ENCODE results near the gene DMWD. TPM values are rescaled to one million over a fixed set of nuclear protein-coding genes. Genes with fewer than 3 reads are reported as not detected.

Gene DMWD
- total RNA-seq, 1 experiment from 2014 or later: 35.9 TPM

- Histone ChIP-seq H3K27me3 (ENCODE audit: control insufficient read depth, insufficient read depth, low read length) (no peaks in the 10 kb centered on the region), H3K4me3 (ENCODE audit: insufficient read depth, low read depth, low read length) (no peak overlapping the region), H3K36me3 (replicated peaks; ENCODE audit: control insufficient read depth, insufficient read depth, low read length) (peaks cover 30% of the 10 kb centered on the region)
- DNase-seq: peak; percentile 50
Observed at GRCh38 chr19:45821103-45821521, 28.5 kb upstream of the DMWD start.

- Histone ChIP-seq H3K4me3 (ENCODE audit: insufficient read depth, low read depth, low read length) (no peak overlapping the region), H3K27me3 (ENCODE audit: control insufficient read depth, insufficient read depth, low read length) (no peaks in the 10 kb centered on the region), H3K36me3 (replicated peaks; ENCODE audit: control insufficient read depth, insufficient read depth, low read length) (peaks cover 26% of the 10 kb centered on the region)
- peak; percentile 63 for DNase-seq
Observed at GRCh38 chr19:45820413-45821102, 27.9 kb upstream of the DMWD start.

- H3K27me3 ChIP-seq (ENCODE audit: control insufficient read depth, insufficient read depth, low read length): no peaks in the 10 kb centered on the region; the same call in 1 of the 2 replicates
- DNase-seq: peak; percentile 30
- H3K4me3 ChIP-seq (ENCODE audit: insufficient read depth, low read depth, low read length): no peak overlapping the region
- H3K36me3 ChIP-seq (replicated peaks; ENCODE audit: control insufficient read depth, insufficient read depth, low read length): peaks cover 20% of the 10 kb centered on the region
Observed at GRCh38 chr19:45819769-45820168, 27.1 kb upstream of the DMWD start.

DNA sequence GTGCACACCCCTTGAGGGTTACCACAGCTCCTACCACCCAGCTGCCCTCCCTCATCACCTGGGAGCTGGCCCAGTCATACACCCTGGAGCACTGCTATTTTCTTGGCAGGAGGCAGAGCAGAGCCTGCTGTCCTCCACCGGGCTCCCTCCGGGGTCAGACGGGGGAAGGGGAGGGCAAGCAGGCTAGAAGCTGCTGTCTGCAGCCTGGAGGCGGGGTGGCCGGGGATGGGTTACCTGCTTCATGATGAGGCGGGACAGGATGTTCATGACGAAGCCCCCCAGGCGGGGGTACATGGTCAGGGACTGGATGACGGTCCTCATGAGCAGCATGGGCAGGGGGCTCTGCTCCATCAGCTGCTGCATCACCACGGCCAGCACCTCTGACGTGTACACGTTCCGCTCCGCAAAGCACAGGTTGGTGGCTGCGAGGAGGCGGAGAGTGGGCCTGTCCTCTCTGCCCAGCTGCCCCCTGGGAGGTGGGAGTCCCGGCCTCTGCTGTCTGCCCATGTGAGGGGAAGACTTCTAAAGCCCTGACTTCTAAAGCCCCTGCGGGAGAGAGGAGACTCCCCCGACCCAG, 25.2 kb upstream of the DMWD start:
- peak; percentile 87 for DNase-seq
- peaks cover 7% of the 10 kb centered on the region for H3K36me3 ChIP-seq (replicated peaks; ENCODE audit: control insufficient read depth, insufficient read depth, low read length)
- H3K4me3 ChIP-seq (ENCODE audit: insufficient read depth, low read depth, low read length): peak overlapping the region; percentile 8; the same call in 1 of the 2 replicates

DNA sequence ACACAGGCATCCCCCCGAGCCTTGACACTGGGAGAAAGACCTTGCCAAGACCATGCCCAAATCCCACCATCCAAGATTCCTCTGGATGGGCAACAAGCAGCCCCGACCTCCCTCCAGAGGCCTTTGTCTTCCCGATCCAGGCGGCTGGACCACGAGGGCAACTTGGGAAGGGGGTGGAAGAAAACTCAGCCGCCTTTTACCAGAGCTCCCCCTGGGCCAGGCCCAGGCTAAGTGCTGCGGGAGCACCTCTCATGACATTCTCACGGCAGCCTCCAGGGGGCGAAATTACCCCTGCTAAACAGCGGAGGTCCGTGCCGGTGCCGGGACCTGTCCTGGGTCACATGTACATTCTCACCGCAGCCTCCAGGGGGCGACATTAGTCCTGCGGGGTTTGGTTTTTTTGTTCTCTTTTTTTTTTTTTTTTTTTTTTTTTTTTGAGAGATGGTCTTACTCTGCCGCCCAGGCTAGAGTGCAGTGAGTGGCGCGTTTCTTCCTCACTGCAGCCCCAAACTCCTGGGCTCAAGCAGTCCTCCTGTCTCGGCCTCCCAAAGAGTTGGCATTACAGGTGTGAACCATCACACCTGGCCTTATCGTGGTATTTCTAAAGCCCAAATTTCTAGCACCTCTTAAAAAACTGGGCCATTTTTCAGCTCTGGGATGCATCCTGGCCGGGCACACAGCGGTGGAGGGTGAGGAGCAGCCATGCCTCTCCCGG, 24.5 kb upstream of the DMWD start:
- DNase-seq: peak; percentile 98
- peaks cover 6% of the 10 kb centered on the region for H3K36me3 ChIP-seq (replicated peaks; ENCODE audit: control insufficient read depth, insufficient read depth, low read length)
- H3K27me3 ChIP-seq (ENCODE audit: control insufficient read depth, insufficient read depth, low read length): no peaks in the 10 kb centered on the region; the same call in 1 of the 2 replicates
- H3K4me3 ChIP-seq (ENCODE audit: insufficient read depth, low read depth, low read length): peak overlapping the region; percentile 78

More for the DNA sequence above, 25.2 kb upstream of the DMWD start:
- H3K27me3 ChIP-seq (ENCODE audit: control insufficient read depth, insufficient read depth, low read length): no peaks in the 10 kb centered on the region; the same call in 1 of the 2 replicates

DNA sequence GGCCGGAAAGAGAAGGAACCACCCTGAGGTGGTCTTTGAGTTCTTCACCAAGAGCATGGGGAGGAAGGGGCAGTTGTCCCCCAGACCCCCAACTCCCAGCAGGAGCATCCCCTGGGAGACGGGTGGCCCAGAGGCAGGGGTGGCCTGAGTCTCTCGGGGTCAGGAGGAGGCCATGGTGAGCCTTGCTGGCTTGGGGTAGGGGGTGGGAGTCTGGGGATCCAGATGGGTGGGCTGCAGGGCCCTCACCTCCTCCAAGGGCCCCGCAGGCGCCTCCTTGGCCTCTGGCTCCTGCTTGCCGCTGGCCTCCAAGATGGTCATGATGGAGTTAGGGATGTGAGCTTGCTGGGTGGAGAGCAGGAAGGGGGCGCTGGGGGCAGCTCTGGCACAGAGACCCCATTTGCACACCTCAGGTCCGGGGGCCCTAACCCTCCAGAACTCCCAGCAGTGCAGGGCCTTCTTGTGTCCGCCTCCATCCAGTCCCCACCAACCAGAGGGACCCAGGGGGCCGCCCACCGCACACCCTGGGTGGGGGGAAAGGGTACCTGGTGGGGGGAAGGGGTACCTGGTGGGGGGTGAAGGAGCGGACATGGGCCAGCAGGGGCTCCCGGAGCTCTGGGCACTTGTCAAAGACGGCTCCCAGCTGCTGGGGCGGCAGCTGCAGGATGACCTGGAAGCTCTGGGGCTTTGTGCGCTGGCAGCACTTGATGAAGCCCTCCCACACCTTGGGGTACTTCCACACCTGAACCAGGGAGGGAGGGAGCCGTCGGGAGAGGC, 23.8 kb upstream of the DMWD start:
- Histone ChIP-seq H3K36me3 (replicated peaks; ENCODE audit: control insufficient read depth, insufficient read depth, low read length) (peaks cover 6% of the 10 kb centered on the region), H3K4me3 (ENCODE audit: insufficient read depth, low read depth, low read length) (peak overlapping the region; percentile 78), H3K27me3 (ENCODE audit: control insufficient read depth, insufficient read depth, low read length) (no peaks in the 10 kb centered on the region; the same call in 1 of the 2 replicates)
- peak; percentile 80 for DNase-seq

DNA sequence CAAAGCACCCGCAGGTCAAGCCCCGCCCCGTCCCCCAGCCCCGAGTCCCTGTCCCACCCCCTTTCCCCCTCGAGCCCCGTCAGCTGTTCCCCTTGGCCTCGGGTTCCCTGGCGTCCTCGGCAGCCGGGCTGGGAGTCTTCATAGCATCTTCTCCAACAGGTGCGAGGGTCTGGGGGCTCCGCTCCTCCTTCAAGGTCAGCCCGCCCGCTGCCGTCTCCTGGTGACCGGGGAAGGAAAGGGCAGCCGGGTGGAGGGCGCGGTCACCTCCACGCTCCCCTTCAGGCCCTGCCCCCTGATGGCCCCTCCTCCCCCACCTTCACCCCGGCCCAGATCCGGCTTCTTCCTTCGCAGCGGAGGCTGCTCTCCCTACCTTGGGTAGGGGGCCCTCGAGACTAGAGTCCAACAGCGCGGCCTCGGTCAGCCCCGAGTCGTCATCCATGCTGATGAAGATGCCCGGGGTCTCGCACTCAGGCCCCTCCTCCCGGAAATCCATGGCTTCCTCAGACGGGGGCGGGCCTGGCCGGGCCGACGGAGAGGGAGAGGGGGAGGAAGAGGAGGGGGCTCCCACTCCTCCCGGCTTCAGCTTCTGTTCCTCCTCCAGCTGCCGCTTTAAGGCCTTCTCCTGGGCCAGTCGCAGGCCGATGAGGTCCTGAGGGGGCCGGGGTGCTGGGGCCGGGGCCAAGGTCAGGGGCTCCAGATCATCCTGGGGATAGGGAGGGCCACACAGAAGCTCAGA, 23.0 kb upstream of the DMWD start:
- Histone ChIP-seq H3K27me3 (ENCODE audit: control insufficient read depth, insufficient read depth, low read length) (no peaks in the 10 kb centered on the region; the same call in 1 of the 2 replicates), H3K4me3 (ENCODE audit: insufficient read depth, low read depth, low read length) (peak overlapping the region; percentile 78), H3K36me3 (replicated peaks; ENCODE audit: control insufficient read depth, insufficient read depth, low read length) (peaks cover 6% of the 10 kb centered on the region)
- peak; percentile 97 for DNase-seq

- Histone ChIP-seq H3K27me3 (ENCODE audit: control insufficient read depth, insufficient read depth, low read length) (no peaks in the 10 kb centered on the region; the same call in 1 of the 2 replicates), H3K4me3 (ENCODE audit: insufficient read depth, low read depth, low read length) (peak within 1 kb of the TSS; percentile 78), H3K36me3 (replicated peaks; ENCODE audit: control insufficient read depth, insufficient read depth, low read length) (peaks cover 4% of the 10 kb centered on the region)
- DNase-seq: peak; percentile 85
Observed at GRCh38 chr19:45814851-45815480, 22.3 kb upstream of the DMWD start, which contains the start of gene RSPH6A. Gene RSPH6A, minus strand, starts transcription at chr19:45815308. Its CDS starts 132 bp downstream, at chr19:45815176.

- DNase-seq: no peak
- Histone ChIP-seq H3K27me3 (ENCODE audit: control insufficient read depth, insufficient read depth, low read length) (no peaks in the 10 kb centered on the region; the same call in 1 of the 2 replicates), H3K4me3 (ENCODE audit: insufficient read depth, low read depth, low read length) (peak overlapping the region; percentile 78; the same call in 1 of the 2 replicates), H3K36me3 (replicated peaks; ENCODE audit: control insufficient read depth, insufficient read depth, low read length) (no peaks in the 10 kb centered on the region)
Observed at GRCh38 chr19:45814166-45814780, 21.6 kb upstream of the DMWD start.

- no peak overlapping the region for H3K4me3 ChIP-seq (ENCODE audit: insufficient read depth, low read depth, low read length)
- H3K36me3 ChIP-seq (replicated peaks; ENCODE audit: control insufficient read depth, insufficient read depth, low read length): no peaks in the 10 kb centered on the region
- DNase-seq: no peak
- H3K27me3 ChIP-seq (ENCODE audit: control insufficient read depth, insufficient read depth, low read length): no peaks in the 10 kb centered on the region; the same call in 1 of the 2 replicates
Observed at GRCh38 chr19:45812297-45812696, 19.7 kb upstream of the DMWD start.

GRCh38 chr19:45809643-45810159, 17.1 kb upstream of the DMWD start:
- no peaks in the 10 kb centered on the region for H3K36me3 ChIP-seq (replicated peaks; ENCODE audit: control insufficient read depth, insufficient read depth, low read length)
- no peak overlapping the region for H3K4me3 ChIP-seq (ENCODE audit: insufficient read depth, low read depth, low read length)
- no peaks in the 10 kb centered on the region; the same call in 1 of the 2 replicates for H3K27me3 ChIP-seq (ENCODE audit: control insufficient read depth, insufficient read depth, low read length)
- DNase-seq: peak; percentile 61

GRCh38 chr19:45805719-45806118, 13.1 kb upstream of the DMWD start:
- Histone ChIP-seq H3K4me3 (ENCODE audit: insufficient read depth, low read depth, low read length) (no peak overlapping the region), H3K27me3 (ENCODE audit: control insufficient read depth, insufficient read depth, low read length) (no peaks in the 10 kb centered on the region), H3K36me3 (replicated peaks; ENCODE audit: control insufficient read depth, insufficient read depth, low read length) (no peaks in the 10 kb centered on the region)
- no peak for DNase-seq

- no peaks in the 10 kb centered on the region for H3K27me3 ChIP-seq (ENCODE audit: control insufficient read depth, insufficient read depth, low read length)
- no peak for DNase-seq
- no peaks in the 10 kb centered on the region for H3K36me3 ChIP-seq (replicated peaks; ENCODE audit: control insufficient read depth, insufficient read depth, low read length)
- H3K4me3 ChIP-seq (ENCODE audit: insufficient read depth, low read depth, low read length): no peak overlapping the region
Observed at GRCh38 chr19:45804959-45805230, 12.2 kb upstream of the DMWD start.
